ENCODE results near the gene THAP11.

Gene THAP11

DNA sequence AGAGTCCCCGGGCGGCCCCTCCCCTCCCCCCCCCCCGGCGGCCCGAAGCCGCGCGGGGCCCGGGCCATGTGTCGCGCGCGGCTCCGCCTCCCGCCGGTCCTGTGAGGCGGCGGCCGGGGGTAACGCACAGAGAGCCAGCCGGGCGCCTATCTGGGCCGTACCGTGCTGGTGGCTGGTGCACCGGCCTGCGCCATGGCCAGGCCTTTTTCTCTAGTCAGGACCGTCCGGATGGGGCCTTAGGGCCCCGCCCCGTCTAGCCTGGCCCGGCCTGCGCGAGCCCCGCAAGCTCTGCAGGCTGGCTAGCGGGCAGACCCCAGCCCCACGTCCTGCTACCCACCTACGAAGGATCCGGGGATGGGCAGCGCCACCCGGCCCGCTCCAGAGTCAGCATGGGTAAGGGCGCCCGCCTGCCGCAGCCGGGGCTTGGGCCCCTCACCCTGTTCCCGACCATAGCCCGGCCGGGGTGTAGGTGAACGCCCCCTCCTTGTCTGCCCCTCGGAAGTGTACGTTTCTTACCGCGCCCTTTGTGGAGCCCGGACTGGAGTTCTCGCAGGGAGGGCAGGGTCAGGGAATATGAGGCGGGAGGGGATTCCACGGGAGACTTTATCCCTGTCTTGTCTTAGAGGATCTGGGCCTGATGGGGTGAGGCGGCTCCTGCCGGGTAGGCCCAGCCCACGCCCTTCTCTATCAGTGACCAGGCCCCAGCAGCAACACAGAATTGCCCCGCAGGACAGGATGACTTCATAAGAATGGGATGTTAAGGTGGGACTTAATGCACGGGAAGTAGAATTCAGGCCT, 5.1 kb downstream of the THAP11 start, which contains the start of gene CENPT:
CENPT (minus strand) TSS at position 630 of the 798 bp plus-strand sequence. CDS start 13,834 bp downstream, outside the sequence.
- peak; percentile 70 for DNase-seq
- TF ChIP-seq EZH2phosphoT487 (IDR thresholded peaks at IDR 0.05; ENCODE audit: low read length): no peak
- no peak for TF ChIP-seq EZH2 (optimal IDR thresholded peaks at IDR 0.05; ENCODE audit: low read depth, low read length)
- TF ChIP-seq, protein P1, sequence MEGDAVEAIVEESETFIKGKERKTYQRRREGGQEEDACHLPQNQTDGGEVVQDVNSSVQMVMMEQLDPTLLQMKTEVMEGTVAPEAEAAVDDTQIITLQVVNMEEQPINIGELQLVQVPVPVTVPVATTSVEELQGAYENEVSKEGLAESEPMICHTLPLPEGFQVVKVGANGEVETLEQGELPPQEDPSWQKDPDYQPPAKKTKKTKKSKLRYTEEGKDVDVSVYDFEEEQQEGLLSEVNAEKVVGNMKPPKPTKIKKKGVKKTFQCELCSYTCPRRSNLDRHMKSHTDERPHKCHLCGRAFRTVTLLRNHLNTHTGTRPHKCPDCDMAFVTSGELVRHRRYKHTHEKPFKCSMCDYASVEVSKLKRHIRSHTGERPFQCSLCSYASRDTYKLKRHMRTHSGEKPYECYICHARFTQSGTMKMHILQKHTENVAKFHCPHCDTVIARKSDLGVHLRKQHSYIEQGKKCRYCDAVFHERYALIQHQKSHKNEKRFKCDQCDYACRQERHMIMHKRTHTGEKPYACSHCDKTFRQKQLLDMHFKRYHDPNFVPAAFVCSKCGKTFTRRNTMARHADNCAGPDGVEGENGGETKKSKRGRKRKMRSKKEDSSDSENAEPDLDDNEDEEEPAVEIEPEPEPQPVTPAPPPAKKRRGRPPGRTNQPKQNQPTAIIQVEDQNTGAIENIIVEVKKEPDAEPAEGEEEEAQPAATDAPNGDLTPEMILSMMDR (IDR thresholded peaks at IDR 0.05; ENCODE audit: low read length): no peak
- Histone ChIP-seq H3K9me2 (replicated peaks; ENCODE audit: insufficient read depth, low read length) (no peaks in the 10 kb centered on the region), H3F3A (ENCODE audit: insufficient read depth, low read length) (peaks cover 33% of the 10 kb centered on the region), H3K4me3 (ENCODE audit: low read length) (peak within 1 kb of the TSS; percentile 99), H3K36me3 (replicated peaks; ENCODE audit: insufficient read depth, low read length) (no peaks in the 10 kb centered on the region), H3K4me2 (ENCODE audit: low read depth, low read length) (peak within 1 kb of the TSS; percentile 99), H3K9ac (ENCODE audit: low read length) (peak within 1 kb of the TSS; percentile 88), H3K79me2 (ENCODE audit: low read length) (peaks cover 91% of the 10 kb centered on the region), H3K27me3 (replicated peaks; ENCODE audit: insufficient read depth, low read length) (no peaks in the 10 kb centered on the region), H3K9me3 (replicated peaks; ENCODE audit: insufficient read depth, low read length) (no peaks in the 10 kb centered on the region), H2AFZ (ENCODE audit: low read length) (peak within 1 kb of the TSS; percentile 94), H4K20me1 (ENCODE audit: insufficient read depth, low read length) (no peaks in the 10 kb centered on the region), H3K27ac (ENCODE audit: low read length) (peak within 1 kb of the TSS; percentile 78), H3K4me1 (ENCODE audit: low read length) (peaks cover 20% of the 10 kb centered on the region)

DNA sequence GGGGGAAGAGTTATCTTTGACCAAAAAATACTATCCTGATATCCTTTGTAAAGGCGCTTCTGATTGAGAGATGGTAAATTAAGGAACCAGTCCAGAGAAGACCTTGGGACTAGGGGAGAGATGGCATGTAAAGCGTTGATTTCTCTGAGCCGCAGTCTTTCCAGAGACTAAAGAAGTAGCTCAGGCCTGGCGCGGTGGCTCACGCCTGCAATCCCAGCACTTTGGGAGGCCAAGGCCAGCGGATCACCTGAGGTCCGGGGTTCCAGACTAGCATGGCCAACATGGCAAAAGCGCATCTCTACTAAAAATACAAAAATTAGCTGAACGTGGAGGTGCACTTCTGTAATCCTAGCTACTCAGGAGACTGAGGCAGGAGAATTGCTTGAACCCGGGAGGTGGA, 6.0 kb downstream of the THAP11 start:
- Histone ChIP-seq H3K36me3 (replicated peaks; ENCODE audit: insufficient read depth, low read length) (no peaks in the 10 kb centered on the region), H4K20me1 (ENCODE audit: insufficient read depth, low read length) (no peaks in the 10 kb centered on the region), H3K4me3 (ENCODE audit: low read length) (peak overlapping the region; percentile 99)

DNA sequence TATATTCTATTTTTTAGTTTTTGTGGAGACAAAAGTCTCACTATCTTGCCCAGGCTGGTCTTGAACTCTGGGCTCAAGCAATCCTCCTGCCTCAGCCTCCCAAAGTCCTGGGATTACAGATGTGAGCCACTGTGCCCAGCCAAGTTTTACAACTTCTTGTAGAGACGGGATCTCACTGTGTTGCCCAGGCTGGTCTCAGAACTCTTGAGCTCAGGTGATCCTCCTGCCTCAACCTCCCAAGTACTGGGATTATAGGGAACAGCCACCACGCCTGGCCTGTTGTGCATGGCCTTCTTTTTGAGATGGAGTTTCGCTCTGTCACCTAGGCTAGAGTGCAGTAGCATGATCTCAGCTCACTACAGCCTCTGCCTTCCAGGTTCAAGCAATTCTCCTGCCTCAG, 11.6 kb downstream of the THAP11 start:
- Histone ChIP-seq H3K9me2 (replicated peaks; ENCODE audit: insufficient read depth, low read length) (no peaks in the 10 kb centered on the region), H3K4me2 (ENCODE audit: low read depth, low read length) (no peak overlapping the region), H3K27me3 (replicated peaks; ENCODE audit: insufficient read depth, low read length) (no peaks in the 10 kb centered on the region), H3K9me3 (replicated peaks; ENCODE audit: insufficient read depth, low read length) (no peaks in the 10 kb centered on the region), H3K9ac (ENCODE audit: low read length) (no peak overlapping the region), H3K27ac (ENCODE audit: low read length) (no peak overlapping the region), H3K4me3 (ENCODE audit: low read length) (no peak overlapping the region), H3F3A (ENCODE audit: insufficient read depth, low read length) (no peaks in the 10 kb centered on the region), H4K20me1 (ENCODE audit: insufficient read depth, low read length) (peaks cover 11% of the 10 kb centered on the region; the same call in 1 of the 2 replicates), H2AFZ (ENCODE audit: low read length) (no peak overlapping the region), H3K4me1 (ENCODE audit: low read length) (no peaks in the 10 kb centered on the region), H3K79me2 (ENCODE audit: low read length) (peaks cover 99% of the 10 kb centered on the region), H3K36me3 (replicated peaks; ENCODE audit: insufficient read depth, low read length) (no peaks in the 10 kb centered on the region)
- no peak for DNase-seq
- TF ChIP-seq EZH2phosphoT487 (IDR thresholded peaks at IDR 0.05; ENCODE audit: low read length): no peak
- TF ChIP-seq, protein P1 (IDR thresholded peaks at IDR 0.05; ENCODE audit: low read length): no peak
- TF ChIP-seq EZH2 (optimal IDR thresholded peaks at IDR 0.05; ENCODE audit: low read depth, low read length): no peak

More for the DNA sequence above, 6.0 kb downstream of the THAP11 start:
- DNase-seq: no peak
- Histone ChIP-seq H3K9ac (ENCODE audit: low read length) (peak overlapping the region; percentile 88; the same call in 1 of the 2 replicates), H3F3A (ENCODE audit: insufficient read depth, low read length) (peaks cover 25% of the 10 kb centered on the region), H3K27ac (ENCODE audit: low read length) (no peak overlapping the region), H3K79me2 (ENCODE audit: low read length) (peaks cover 91% of the 10 kb centered on the region), H2AFZ (ENCODE audit: low read length) (no peak overlapping the region), H3K9me3 (replicated peaks; ENCODE audit: insufficient read depth, low read length) (no peaks in the 10 kb centered on the region), H3K4me2 (ENCODE audit: low read depth, low read length) (peak overlapping the region; percentile 71), H3K9me2 (replicated peaks; ENCODE audit: insufficient read depth, low read length) (no peaks in the 10 kb centered on the region), H3K27me3 (replicated peaks; ENCODE audit: insufficient read depth, low read length) (no peaks in the 10 kb centered on the region), H3K4me1 (ENCODE audit: low read length) (peaks cover 20% of the 10 kb centered on the region)
- TF ChIP-seq, protein P1 (IDR thresholded peaks at IDR 0.05; ENCODE audit: low read length): no peak
- TF ChIP-seq EZH2 (optimal IDR thresholded peaks at IDR 0.05; ENCODE audit: low read depth, low read length) (no peak), EZH2phosphoT487 (IDR thresholded peaks at IDR 0.05; ENCODE audit: low read length) (no peak)

Measured in MM.1S (cell line).